GM21786 (cell line): Measurements from ENCODE around the gene ENOX2.

ENCODE experiments used
- ATAC-seq: cut with Tn5 transposase; IDR thresholded peaks from one replicate; pipeline ENCODE4 v1.9.1; 2021; ENCODE audit not compliant: unreplicated experiment

ENOX2 gene

DNA sequence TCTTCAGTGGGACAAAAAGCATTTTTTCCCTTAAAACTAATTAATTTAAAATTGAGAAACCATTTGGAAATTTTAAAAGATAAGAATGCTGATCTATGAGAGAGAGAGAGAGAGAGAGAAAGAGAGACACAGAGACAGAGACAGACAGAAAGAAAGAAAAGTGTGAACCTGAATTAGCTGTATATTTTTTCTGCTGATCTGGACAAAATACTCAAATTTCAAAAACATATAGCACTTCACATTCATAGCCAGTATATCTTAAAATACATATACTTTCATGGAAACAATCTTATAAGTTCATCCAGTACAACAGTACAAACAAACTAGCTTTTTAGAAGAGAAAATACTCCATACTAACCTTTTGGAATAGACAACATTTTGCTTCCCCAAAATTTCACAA lies 18.4 kb downstream of the ENOX2 start:
- ATAC-seq: no peak

DNA sequence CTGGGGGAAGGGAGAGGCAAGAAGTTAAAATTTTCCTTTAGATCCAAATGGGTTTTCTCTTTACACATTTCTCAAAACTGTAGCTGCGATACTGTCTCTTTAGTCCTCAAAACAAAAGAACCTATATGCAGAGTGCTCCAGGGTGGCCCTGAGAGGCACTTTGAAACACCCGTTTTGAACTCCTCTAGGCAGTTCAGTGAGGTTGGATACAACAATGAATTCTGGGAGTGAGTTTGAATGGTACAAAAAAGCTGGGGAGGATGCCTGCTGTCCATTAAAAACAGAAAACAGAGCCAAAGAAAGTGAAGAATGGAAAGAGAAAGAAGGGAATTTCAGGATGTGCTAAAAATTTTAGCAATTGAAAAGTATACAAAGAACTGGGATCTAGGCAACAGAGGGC lies 23.1 kb downstream of the ENOX2 start:
- no peak for ATAC-seq

- ATAC-seq: no peak
These were observed 24.4 kb downstream of the ENOX2 start for GRCh38 chrX:130878350-130879341.

- ATAC-seq: no peak
These were observed 25.1 kb downstream of the ENOX2 start for GRCh38 chrX:130877892-130878341.

DNA sequence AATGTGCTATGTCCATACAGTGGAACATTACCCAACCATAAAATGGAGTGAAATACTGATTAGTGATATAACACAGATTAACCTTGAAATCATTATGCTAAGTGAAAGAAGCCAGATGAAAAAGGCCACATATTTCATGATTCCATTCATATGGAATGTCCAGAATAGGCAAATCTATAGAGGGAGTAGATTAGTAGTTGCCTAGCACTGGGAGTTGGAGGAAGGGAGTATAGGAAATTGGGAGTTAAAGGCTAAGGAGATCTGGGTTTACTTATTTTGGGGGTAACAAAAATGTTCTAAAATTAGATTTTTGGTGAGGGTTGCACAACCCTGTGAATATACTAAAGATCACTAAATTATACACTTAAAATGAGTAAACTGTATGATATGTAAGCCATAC lies 26.8 kb downstream of the ENOX2 start:
- ATAC-seq: no peak

DNA sequence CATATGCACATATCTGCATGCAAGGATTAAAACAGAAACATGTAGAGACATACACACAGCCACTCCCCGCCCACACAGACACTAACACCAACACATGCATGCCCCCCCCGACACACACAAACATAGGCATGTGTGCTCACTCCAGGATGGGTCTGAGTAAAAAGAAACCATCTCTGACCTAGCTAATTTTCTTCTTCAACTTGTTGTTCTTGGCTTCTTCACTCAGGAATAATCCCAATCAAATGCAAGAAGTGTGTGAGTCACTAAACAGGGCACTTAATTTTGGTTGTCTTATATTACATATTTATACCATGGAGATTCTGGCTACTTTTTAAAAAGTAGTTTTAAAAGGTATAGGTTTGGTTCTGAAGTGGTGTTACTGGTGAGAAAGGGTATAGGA lies 28.3 kb downstream of the ENOX2 start:
- ATAC-seq: no peak

GRCh38 chrX:130869239-130869638 lies 33.8 kb downstream of the ENOX2 start:
- ATAC-seq: no peak

GRCh38 chrX:130861462-130861861 lies 41.5 kb downstream of the ENOX2 start:
- no peak for ATAC-seq

- peak; percentile 93 for ATAC-seq
These were observed 45.8 kb downstream of the ENOX2 start for GRCh38 chrX:130857207-130857606.

DNA sequence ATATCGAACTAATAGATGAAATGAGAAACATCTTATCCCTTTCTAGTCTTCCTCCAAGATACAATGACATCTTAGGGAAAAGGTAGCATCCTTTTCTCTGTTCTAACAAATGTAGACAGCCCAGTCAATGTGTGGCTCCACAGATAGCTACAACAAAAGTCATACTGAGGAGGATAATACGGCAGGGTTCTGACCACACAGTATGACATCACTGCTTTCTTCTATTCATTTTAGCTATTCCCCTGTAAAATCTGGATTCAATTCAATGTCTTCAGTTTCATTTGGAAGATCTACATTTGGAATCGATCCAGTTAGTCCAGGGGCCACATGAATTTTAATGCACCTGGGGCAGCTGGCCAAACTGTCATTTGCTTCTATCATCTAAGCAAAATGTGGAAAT lies 51.4 kb downstream of the ENOX2 start:
- no peak for ATAC-seq

GRCh38 chrX:130848763-130849162 lies 54.2 kb downstream of the ENOX2 start:
- peak; percentile 80 for ATAC-seq

DNA sequence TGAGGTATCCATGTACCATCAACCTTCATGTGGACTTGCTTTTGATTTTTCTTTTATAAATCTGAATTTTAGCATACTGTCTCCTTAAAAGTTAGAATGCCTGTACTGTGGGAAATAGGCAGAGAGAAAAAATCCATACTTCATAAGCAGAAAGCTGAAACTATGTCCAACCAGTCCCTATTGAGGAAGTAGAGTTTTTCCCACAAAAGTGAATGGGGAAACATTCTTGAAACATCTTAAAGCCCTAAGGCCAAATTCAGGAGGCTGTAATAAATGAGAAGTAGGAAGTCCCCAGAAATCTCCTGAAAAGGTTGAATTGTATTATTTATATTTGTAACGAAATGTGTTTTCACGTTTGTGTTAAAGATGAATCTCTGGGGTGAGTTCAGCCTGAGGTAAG lies 56.3 kb downstream of the ENOX2 start:
- ATAC-seq: no peak

DNA sequence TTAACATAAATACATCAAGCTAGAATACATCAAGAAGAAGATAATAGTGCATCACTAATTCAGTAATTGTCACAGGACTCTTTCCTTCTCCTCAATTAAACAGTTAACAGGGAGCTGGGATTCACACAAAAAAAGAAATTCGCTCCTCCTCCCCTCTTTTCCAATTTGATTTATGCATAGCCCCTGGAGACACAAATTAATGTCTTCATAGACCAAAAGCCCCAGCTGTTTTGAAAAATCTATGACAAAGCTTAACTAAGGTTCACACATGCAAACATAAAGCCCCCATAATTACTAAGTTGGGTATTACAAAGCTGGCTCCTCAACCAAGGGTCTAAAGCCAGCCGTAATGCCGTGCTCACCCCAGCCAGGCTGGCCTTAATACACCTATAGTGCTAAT lies 61.2 kb downstream of the ENOX2 start:
- ATAC-seq: no peak

DNA sequence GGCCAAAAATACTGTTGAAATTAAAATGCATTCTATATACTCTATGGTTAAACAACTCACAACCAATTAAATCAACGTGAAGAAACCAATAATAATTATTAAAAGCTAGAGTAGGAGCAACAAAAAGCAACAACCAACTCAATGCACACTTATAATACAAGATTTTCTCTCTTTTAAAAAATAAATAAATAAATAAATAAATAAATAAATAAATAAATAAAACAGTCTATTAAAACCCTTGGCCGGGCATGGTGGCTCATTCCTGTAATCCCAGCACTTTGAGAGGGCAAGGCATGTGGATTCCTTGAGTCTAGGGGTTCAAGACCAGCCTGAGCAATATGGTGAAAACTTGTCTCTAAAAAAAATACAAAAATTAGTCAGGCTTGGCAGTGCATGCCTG lies 62.7 kb downstream of the ENOX2 start:
- ATAC-seq: no peak

DNA sequence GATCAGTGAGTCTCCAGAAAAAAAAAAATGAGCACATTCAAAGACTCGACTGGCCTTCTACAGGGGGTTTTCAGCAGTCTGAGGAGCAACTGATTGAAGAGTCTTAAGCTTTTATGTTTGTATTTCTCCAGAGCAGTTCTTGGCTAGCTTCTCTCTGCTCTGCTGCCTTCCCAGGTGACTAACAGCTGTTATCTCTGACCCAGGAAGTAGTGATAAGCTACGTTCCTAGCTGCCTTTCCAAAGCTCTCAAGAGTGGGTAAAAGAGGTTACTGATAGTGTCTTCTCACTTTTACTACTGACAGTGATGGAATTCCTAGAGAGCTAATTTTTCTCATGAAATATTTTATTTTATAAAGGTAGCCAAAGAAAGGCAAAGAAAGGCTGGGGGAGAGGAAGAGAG lies 66.6 kb downstream of the ENOX2 start:
- ATAC-seq: peak; percentile 78

DNA sequence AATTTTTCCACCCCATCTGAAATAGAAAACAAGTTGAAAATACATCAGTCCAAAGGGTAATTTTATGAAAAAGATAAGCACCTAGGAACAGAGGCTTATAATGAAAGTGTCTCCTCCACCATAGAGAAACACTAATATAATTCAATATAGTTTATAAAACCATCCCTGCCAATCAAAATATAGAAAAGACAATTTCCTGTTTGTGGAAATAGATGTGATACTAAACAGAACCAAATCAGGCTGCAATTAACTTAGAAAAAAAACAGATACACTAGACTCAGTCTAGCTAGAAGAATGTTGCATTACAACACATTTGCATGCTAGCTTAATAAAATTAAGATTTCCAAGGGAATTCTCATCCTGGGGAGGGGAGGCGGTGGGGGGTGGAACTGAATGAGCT lies 68.2 kb downstream of the ENOX2 start:
- ATAC-seq: no peak

GRCh38 chrX:130834149-130834548 lies 68.9 kb downstream of the ENOX2 start:
- ATAC-seq: no peak

DNA sequence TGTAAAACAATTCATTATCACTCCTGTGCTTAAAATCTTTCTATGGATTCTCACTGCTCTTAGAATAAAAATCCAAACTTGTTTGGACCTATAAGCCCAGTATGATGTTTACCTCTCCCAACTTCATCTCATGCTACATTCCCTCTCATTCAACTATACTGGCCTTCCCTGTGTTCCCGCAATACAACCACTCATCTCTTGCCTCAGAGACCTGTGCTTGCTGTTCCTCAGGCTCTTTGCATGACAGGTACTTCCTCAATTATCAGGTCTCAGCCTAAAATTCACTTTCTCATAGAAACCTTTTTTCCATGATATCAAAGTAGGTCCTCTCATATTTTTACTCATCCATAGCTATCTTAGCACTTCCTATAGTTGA lies 71.7 kb downstream of the ENOX2 start:
- ATAC-seq: no peak

GRCh38 chrX:130830599-130831346 lies 72.2 kb downstream of the ENOX2 start:
- ATAC-seq: no peak

DNA sequence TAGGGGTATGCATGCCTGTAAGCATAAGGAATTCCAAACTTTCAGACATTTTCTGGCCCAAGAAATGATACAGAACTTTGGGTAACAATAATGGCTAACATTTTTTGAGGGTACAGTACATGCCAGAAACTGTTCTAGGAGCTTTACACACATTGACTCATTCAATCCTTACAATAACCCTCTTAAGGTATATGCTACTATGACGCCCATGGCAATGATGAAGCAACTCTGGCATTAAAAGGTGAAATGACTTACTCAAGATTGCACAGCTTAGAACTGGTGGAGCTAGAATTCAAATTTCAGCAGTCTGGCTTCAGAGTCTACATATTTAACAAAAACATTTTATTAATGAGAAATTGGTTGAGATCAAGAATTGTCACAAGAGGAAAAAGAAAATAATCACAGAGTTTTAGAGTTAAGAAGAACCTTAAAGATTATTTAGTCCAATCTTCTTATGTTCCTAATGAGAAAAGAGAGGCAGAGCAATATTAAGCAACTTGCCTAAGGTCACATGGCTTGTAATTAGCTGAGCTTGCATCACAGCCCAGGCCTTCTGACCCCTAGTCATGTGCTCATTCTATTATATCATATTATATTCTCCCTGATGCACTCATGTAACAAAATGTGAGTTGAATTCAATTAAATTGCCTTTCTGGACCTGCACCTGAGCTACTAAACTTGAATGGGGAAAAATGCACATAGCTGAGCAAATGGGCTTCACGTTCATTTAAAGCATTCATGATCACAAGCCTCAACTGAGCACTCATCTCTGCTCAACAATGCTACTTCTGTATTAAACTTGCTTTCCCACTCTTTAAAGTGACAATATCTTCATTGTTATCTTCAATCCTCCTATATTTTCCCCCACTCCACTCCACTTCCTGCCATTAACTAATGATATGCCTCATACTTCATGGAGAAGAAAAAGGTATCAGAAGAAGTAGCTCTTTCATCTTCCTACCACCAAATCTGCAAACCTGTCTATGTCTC lies 73.2 kb downstream of the ENOX2 start:
- ATAC-seq: no peak

- no peak for ATAC-seq
These were observed 74.4 kb downstream of the ENOX2 start for GRCh38 chrX:130828641-130829040.
